GM12878 (cell line): Measurements from ENCODE around the gene DYNC1I1.

ENCODE experiments used
- ETV6 ChIP-seq, 2 experiments: fragments of 450-650 bp in 1 of 2; IDR thresholded peaks in 1 of 2; conservative IDR thresholded peaks in 1 of 2; 2 replicates each; pipeline ENCODE4 v1.6.1; 2014; ENCODE audit warnings: antibody characterized with exemption in 1 of 2, borderline replicate concordance in 1 of 2, low read depth in 1 of 2, mild to moderate bottlenecking in 1 of 2, moderate library complexity in 1 of 2
- MYB ChIP-seq: fragments of 150-350 bp; IDR thresholded peaks from 2 replicates; pipeline ENCODE4 v1.6.1; 2014; ENCODE audit warnings: mild to moderate bottlenecking, low read depth, low read length, borderline replicate concordance
- NR2C2 ChIP-seq: IDR thresholded peaks from 2 replicates; pipeline ENCODE4 v1.6.1; 2011; ENCODE audit warnings: borderline replicate concordance, low read depth; ENCODE audit not compliant: control insufficient read depth, insufficient read length
- SP1 ChIP-seq: IDR thresholded peaks from one replicate; pipeline ENCODE4 v1.6.1; 2011; ENCODE audit warnings: low read depth, low read length
- TF ChIP-seq, protein P1 (sequence below): IDR thresholded peaks from 2 replicates; pipeline ENCODE4 v1.6.1; 2012; ENCODE audit warnings: low read depth, low read length, improper control_type of control experiment
- TF ChIP-seq, protein P2 (sequence below), 3 experiments: IDR thresholded peaks in 2 of 3; conservative IDR thresholded peaks in 1 of 3; 2 replicates each; pipeline ENCODE4 v1.5.1; 2011; ENCODE audit warnings: low read depth in 3 of 3, low read length in 3 of 3, mild to moderate bottlenecking in 3 of 3, control low read depth in 2 of 3, moderate library complexity in 2 of 3, inconsistent platforms in 1 of 3, mixed read lengths in 1 of 3; ENCODE audit not compliant: control insufficient read depth in 2 of 3, insufficient read depth in 1 of 3; ENCODE audit errors: extremely low read depth in 1 of 3
- TF ChIP-seq, protein P3 (sequence below): fragments of 450-650 bp; formaldehyde crosslinking; IDR thresholded peaks from 2 replicates; pipeline ENCODE4 v1.5.0; 2022; ENCODE audit warnings: mild to moderate bottlenecking, missing genetic modification characterization

DNA sequence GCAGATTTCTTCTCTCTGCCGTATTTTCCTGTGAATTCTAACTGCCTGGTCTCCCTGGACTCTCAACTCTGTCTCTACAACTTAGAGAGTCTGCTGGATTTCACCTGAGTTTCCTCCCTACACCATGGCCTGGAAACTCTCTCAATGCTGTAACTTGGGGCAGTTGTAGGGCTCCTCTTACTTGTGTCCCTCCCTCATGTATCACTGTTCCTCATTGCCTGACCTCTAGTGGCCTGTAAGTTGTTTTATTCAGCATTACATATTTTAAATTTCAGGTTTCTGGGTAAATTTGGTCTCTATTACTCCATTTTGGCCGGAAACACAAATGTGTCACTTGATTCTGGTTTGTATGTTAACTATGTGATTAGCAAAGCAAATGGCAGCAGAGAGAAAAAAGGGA lies 70.9 kb downstream of the DYNC1I1 start:
- TF ChIP-seq, protein P1, sequence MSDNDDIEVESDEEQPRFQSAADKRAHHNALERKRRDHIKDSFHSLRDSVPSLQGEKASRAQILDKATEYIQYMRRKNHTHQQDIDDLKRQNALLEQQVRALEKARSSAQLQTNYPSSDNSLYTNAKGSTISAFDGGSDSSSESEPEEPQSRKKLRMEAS, result no peak
- TF ChIP-seq, protein P2, sequence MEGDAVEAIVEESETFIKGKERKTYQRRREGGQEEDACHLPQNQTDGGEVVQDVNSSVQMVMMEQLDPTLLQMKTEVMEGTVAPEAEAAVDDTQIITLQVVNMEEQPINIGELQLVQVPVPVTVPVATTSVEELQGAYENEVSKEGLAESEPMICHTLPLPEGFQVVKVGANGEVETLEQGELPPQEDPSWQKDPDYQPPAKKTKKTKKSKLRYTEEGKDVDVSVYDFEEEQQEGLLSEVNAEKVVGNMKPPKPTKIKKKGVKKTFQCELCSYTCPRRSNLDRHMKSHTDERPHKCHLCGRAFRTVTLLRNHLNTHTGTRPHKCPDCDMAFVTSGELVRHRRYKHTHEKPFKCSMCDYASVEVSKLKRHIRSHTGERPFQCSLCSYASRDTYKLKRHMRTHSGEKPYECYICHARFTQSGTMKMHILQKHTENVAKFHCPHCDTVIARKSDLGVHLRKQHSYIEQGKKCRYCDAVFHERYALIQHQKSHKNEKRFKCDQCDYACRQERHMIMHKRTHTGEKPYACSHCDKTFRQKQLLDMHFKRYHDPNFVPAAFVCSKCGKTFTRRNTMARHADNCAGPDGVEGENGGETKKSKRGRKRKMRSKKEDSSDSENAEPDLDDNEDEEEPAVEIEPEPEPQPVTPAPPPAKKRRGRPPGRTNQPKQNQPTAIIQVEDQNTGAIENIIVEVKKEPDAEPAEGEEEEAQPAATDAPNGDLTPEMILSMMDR (IDR thresholded peaks at IDR 0.05 in 2 of 3, conservative IDR thresholded peaks at IDR 0.05 in 1 of 3; ENCODE audit: control insufficient read depth in 2 of 3, extremely low read depth in 1 of 3, insufficient read depth in 1 of 3, low read depth in 3 of 3, low read length in 3 of 3), result peak in 1 of 3 experiments; percentile 10; a peak in 1 of 6 replicates
- TF ChIP-seq, protein P3, sequence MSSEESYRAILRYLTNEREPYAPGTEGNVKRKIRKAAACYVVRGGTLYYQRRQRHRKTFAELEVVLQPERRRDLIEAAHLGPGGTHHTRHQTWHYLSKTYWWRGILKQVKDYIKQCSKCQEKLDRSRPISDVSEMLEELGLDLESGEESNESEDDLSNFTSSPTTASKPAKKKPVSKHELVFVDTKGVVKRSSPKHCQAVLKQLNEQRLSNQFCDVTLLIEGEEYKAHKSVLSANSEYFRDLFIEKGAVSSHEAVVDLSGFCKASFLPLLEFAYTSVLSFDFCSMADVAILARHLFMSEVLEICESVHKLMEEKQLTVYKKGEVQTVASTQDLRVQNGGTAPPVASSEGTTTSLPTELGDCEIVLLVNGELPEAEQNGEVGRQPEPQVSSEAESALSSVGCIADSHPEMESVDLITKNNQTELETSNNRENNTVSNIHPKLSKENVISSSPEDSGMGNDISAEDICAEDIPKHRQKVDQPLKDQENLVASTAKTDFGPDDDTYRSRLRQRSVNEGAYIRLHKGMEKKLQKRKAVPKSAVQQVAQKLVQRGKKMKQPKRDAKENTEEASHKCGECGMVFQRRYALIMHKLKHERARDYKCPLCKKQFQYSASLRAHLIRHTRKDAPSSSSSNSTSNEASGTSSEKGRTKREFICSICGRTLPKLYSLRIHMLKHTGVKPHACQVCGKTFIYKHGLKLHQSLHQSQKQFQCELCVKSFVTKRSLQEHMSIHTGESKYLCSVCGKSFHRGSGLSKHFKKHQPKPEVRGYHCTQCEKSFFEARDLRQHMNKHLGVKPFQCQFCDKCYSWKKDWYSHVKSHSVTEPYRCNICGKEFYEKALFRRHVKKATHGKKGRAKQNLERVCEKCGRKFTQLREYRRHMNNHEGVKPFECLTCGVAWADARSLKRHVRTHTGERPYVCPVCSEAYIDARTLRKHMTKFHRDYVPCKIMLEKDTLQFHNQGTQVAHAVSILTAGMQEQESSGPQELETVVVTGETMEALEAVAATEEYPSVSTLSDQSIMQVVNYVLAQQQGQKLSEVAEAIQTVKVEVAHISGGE, result no peak
- TF ChIP-seq SP1, result no peak
- no peak for TF ChIP-seq NR2C2
- TF ChIP-seq MYB, result no peak
- TF ChIP-seq ETV6 (conservative IDR thresholded peaks at IDR 0.05 in 1 of 2, IDR thresholded peaks at IDR 0.05 in 1 of 2; ENCODE audit: borderline replicate concordance in 1 of 2, low read depth in 1 of 2), result no peak
